ENCODE measurements around the gene KCNMB1.

GRCh38 chr5:170390472-170390871, 1.3 kb upstream of the KCNMB1 start:
- TF ChIP-seq CTCF (conservative IDR thresholded peaks at IDR 0.05 in 1 of 2, IDR thresholded peaks at IDR 0.05 in 1 of 2; ENCODE audit: low read depth in 1 of 2, low read length in 2 of 2): no peak
- TF ChIP-seq EZH2 (IDR thresholded peaks at IDR 0.05; ENCODE audit: low read length, missing control alignments): no peak
